ENCODE measurements around the gene G3BP2.

Gene G3BP2

DNA sequence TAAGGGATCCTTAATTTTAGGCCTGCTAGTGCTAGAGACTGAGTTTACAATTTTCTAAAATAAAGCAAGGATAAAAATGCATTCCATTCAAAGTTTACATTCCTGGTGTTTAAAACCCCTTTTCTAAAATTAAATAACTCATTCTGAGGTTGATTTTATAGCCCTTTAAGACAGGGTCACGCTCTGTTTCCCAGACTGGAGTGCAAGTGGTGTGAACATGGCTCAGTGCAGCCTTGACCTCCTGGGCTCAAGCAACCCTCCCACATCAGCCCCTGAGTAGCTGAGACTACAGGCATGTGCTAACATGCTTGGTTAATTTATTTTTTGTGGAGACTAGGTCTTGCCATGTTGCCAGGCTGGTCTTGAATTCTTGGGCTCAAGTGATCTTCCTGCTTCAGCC is 36.0 kb downstream of the G3BP2 start:
- no peak for DNase-seq

DNA sequence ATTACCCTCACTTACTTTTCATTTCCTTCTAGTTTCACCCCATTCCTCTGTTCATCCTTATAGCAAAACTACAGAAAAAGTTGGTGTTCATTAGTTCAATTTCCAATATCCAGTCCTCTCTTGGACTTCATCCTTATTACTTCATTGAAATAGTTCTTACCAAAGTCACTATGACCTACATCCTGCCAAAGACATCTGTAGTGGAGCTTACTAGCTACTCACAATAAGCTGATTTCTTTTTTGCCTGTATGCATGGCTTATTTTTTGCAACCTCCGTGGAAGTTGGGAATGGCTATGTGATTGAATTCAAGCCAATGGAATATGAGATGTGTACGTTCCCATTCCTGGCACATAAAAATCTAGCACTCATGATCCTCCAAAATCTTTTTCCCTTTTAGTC is 38.3 kb downstream of the G3BP2 start:
- DNase-seq, result no peak

DNA sequence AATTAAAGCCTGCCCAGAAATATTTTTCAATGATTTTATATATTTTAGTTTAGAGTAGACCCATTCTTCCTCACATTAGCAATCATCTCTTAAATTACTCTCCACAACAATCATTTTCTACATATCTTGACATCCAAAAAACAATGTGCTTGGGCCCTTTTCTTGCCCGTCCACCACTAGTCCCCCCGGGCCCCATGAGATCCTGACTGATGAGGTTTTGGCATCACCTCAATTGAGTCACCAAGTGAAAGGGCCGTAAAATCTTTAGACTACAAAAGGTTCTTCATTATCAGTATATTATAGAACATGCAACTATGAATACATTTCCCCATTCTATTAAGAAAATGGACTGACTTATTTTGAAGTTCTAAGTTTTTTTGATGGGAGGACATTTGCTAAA is 38.9 kb downstream of the G3BP2 start:
- no peak for DNase-seq

DNA sequence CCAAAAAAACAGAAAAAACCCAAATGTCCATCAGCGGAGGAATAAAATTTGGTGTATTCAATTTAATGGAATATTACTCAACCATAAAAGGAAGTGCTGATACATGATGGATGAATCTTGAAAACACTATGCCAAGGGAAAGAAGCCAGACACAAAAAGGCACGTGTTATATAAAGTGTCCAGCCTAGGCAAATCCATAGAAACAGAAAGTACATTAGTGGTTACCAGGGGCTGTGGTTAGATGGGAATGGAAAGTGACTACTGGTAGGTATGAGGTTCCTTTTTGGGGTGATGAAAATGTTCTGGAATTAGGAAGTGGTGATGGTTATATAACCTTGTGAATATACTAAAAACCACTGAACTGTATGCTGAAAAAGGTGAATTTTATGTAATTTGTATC is 39.4 kb downstream of the G3BP2 start:
- no peak for DNase-seq

DNA sequence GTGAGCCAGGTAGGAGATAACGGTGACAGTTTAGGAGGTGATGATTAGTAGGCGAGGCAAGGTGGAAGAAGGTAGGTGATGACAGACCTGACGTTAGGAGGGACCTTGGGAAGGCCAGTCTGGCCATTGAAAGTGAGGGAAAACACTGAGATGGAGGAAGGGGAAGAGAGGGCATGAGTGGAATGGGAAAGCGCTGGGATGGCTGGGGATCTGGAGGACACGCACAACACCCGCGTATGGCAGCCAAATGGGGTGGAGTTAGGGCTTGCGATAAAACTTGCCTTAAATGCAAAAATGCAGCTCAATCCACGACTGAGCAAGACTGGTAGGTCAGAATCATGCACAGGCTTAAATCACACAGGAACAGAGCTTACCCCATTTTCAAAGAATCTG is 42.3 kb downstream of the G3BP2 start:
- no peak for DNase-seq

DNA sequence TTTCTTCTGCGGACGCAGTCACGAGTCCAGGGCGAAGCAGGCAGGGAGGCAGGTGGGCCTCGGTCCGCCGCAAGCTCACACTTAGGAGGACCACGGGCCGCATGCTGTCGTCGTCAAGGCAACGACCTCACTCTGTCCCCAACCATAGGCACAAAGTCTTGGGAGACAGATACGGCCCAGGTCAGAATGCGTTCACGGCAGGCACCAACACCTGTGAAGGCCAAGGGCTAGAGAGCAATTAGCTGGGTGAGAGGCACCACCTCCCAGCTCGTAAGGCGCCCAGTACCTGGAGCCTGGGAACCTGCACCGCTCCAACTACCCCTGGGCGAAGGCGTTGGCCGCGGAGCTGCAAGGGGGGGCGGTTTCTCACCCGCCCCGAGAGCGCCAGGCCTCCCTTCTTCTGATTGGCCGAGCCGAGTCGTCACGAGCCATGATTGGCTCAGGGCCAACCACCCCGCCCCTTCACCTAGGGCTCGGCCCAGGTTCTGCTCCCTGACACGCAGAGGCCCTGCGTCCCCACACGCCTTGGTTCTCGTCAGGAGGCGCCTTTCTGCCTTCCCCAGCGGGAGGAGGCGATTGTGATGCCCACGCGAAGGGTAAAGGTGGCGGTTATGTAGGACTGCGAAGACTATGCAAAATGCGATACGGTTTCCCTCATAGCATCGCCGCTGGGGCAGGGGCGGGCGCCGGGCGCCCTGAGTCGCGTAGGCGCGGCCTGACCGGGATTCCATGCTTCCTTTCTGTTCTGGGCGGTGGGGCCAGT is 42.9 kb downstream of the G3BP2 start, which contains the start of gene CDKL2:
CDKL2 (minus strand) TSS at position 355 of the 763 bp plus-strand sequence. CDS start 4,540 bp downstream, outside the sequence.
- DNase-seq, result peak; percentile 91

DNA sequence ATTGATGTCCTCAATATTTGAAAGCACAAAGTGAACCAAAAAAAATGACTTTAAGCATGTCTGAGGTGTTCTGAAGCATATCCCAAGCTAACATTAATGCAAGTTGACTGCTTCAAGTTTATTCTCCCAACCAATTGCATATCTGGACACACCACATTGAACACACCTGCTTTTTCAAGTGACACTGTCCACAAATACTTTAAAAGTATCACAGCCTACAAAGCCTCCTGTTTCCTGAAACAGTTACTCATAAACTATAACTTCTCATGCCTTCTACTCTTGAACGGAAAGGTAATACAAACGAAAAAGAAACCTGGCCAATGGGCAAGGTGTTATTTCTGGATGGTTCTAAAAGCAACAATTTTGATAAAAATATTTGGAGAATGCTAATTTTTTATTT is 44.0 kb downstream of the G3BP2 start:
- DNase-seq, result no peak

DNA sequence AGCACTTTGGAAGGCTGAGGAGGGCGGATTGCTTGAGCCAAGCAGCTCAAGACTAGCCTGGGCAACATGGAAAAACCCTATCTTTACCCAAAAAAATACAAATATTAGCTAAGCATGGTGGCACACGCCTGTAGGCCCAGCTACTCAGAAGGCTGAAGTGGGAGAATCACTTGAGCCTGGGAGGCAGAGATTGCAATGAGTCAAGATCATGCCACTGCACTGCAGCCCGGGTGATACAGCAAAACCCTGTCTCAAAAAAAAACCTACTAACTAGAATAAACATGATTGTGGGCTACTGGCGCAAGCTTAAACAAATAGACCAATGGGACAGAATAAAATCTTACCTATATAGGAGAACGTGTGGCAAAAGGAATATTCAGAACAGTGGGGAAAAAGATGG is 50.2 kb downstream of the G3BP2 start:
- DNase-seq, result no peak

DNA sequence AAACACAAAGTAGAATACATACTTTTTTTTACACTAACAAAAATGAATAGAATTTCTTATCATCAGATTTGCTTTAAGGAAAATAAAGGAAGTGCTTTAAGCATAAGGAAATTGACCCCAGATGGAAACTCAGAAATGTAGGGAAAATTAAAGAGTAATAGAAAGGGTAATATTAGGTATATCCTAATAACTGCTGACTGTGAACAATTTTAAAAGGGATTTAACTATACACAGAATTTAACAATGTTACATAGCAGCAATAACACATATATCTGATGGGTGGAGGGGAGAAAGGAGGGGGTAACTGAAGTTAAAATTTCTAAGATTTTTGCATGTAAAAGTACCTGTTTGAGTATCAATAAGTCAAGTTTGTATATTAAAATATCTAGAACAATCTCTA is 51.5 kb downstream of the G3BP2 start:
- no peak for DNase-seq

DNA sequence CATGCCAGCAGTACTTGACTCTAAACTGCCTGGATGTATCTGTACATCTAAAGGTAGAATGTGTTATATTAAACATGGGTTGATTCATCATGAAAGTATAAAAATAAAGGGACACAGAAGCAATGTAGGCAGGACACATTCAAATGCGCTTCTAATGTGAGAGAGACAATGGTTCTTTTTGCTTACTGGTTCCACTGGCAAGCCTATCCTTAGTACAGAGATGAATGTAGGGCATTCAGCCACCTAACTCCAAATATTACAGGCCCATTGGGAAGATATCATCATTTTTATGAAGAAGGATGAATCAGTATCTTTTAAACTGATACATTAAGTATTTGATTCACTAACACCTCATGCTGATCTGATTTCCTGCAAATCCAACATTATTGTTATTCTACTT is 60.9 kb downstream of the G3BP2 start:
- DNase-seq, result no peak

DNA sequence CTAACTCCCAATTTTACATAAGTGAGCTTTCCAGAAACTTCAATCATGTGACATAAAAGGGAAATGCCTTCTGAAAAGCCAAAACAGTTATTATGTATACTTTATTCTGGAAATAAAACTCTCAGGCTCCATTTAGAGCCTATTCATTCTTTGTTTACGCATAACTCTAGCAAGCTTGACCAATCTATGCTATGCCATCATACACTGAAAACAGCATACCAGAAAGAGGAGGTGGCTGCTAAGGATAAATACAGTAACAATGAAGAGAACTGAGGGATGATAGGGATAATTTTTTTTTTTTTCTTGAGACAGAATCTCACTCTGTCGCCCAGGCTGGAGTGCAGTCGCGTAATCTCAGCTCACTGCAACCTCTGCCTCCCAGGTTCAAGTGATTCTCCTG is 67.3 kb downstream of the G3BP2 start:
- no peak for DNase-seq

DNA sequence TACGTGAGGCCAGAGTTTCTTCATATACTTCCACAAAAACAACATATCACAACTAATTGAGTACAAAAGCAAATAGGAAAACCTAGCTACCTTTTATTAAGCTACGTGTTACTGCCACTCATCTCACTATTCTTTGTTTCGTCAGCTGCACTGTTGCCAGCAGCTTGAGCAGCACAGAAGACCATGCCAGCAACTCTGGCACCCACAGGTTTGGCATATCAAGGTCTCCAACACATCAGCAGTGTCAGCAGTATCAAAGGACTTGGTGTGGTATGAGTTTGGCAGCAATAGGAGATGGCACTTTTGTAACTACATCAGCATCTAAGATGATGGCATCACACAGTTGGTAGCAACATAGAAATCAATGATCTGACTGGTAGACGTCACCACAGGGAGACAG is 73.6 kb downstream of the G3BP2 start:
- no peak for DNase-seq

DNA sequence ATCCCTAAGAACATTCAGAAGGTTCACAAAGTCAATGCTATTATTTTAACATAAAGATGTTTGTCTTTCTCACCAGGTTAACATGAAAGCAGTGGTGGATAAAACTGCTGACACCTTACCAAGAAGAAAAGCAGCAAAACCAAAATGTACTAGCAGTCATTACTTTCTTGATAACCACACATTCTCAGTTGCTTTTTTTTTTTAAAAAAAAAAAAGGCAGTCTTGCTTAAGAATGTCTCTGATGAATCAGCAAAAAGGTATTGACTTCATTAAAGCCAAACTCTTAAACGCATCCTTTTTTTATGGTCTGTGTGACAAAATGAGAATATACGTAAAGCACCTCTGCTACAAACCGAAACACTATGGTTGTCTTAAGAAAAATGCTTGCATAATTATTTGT is 74.8 kb downstream of the G3BP2 start:
- DNase-seq, result no peak

DNA sequence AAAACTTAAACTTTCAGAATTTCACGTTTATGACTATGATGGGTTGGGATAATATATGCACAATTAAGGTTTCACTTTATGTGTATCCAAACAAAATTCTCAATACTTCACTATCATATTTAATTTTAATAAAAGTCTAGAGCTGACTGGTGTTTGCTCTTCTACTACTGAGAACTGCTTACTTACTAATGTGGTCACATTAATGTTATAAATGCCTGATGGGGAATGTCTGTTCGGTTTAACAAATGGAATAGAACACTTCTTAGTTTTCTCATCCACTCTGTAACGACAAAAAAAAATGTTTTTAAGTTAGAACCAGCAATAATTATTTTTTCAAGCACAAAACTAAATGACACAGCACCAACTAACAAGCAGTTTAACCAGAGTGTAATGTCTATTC is 77.2 kb downstream of the G3BP2 start:
- DNase-seq, result no peak

DNA sequence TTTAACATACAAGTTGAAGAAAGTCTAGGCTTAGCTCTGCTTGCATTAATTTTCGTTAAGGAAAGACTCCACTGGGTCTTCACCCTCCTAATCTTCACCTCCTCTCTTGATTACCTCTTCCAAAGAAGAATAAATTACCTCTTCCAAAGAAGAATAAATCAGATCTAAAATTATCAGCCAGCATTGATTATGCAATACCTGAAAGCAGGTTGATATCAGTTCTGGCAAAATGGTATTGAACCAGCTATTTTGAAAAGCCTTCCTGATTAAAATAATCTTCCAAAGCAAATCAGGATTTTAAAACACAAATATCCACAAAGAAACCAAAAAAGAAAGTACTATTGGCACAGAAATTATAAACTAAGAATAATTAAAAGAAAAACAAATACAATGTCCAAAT is 79.8 kb downstream of the G3BP2 start:
- DNase-seq, result no peak
